GM12864 (cell line): ENCODE results near the gene CCDC92.

ENCODE experiments used
- DNase-seq: peaks from one replicate; pipeline ENCODE4 v3.0.0-alpha.2; 2011; ENCODE audit warnings: low read depth
- H3K4me3 ChIP-seq: 2 replicates; pipeline ENCODE4 v1.5.1; 2011; ENCODE audit warnings: mild to moderate bottlenecking, low read depth, low read length, control low read depth
- CTCF ChIP-seq: IDR thresholded peaks from 2 replicates; pipeline ENCODE4 v1.5.1; 2011; ENCODE audit warnings: low read depth, mild to moderate bottlenecking, moderate library complexity, low read length, control low read depth, inconsistent platforms; ENCODE audit errors: missing control alignments

Gene CCDC92

GRCh38 chr12:123910761-123911193 lies 61.9 kb downstream of the CCDC92 start:
- DNase-seq = no peak
- no peak overlapping the region for H3K4me3 ChIP-seq
- no peak for TF ChIP-seq CTCF

- no peak for TF ChIP-seq CTCF
- DNase-seq = no peak
- no peak overlapping the region for H3K4me3 ChIP-seq
Measured at GRCh38 chr12:123910057-123910456, 62.6 kb downstream of the CCDC92 start.

GRCh38 chr12:123908884-123909725 lies 63.5 kb downstream of the CCDC92 start:
- TF ChIP-seq CTCF = no peak
- H3K4me3 ChIP-seq = no peak overlapping the region
- no peak for DNase-seq

GRCh38 chr12:123907726-123908476 lies 64.7 kb downstream of the CCDC92 start:
- H3K4me3 ChIP-seq = no peak overlapping the region
- no peak for TF ChIP-seq CTCF
- no peak for DNase-seq

- H3K4me3 ChIP-seq = no peak overlapping the region
- TF ChIP-seq CTCF = no peak
- DNase-seq = no peak
Measured at GRCh38 chr12:123906711-123907420, 65.8 kb downstream of the CCDC92 start.

- no peak overlapping the region for H3K4me3 ChIP-seq
- DNase-seq = no peak
- peak; percentile 73 for TF ChIP-seq CTCF
Measured at GRCh38 chr12:123905319-123905925, 67.2 kb downstream of the CCDC92 start.
